ENCODE results near the gene PIH1D2. TPM values are rescaled to one million over a fixed set of nuclear protein-coding genes. Genes with fewer than 3 reads are reported as not detected.
"Not testable (repeated sequence)": the region's sequence is repeated elsewhere in the genome, so short reads cannot be mapped to it uniquely, and the experiment has no call there.

PIH1D2 gene
- total RNA-seq, 1 donor from 2014 or later: 0.62 TPM

GRCh38 chr11:112051768-112052167, 22.0 kb downstream of the PIH1D2 start:
- H3K4me1 Mint-ChIP-seq (ENCODE audit: low read depth): peaks cover 14% of the 10 kb centered on the region

GRCh38 chr11:112050721-112051120, 23.1 kb downstream of the PIH1D2 start:
- DNase-seq (ENCODE audit: low spot score): no peak
- H3K27me3 Mint-ChIP-seq (ENCODE audit: low read depth): no peaks in the 10 kb centered on the region
- TF ChIP-seq CTCF (IDR thresholded peaks at IDR 0.05): no peak
- peaks cover 14% of the 10 kb centered on the region for H3K4me1 Mint-ChIP-seq (ENCODE audit: low read depth)
- peaks cover 3% of the 10 kb centered on the region for H3K9me3 Mint-ChIP-seq (ENCODE audit: low read depth)
- no peak overlapping the region for H3K27ac Mint-ChIP-seq (ENCODE audit: unreplicated experiment)
- H3K36me3 Mint-ChIP-seq (ENCODE audit: low read depth): peaks cover 29% of the 10 kb centered on the region
- no peak overlapping the region for H3K4me3 Mint-ChIP-seq (ENCODE audit: unreplicated experiment)

More at GRCh38 chr11:112051768-112052167, 22.0 kb downstream of the PIH1D2 start:
- peaks cover 26% of the 10 kb centered on the region for H3K36me3 Mint-ChIP-seq (ENCODE audit: low read depth)
- TF ChIP-seq CTCF (IDR thresholded peaks at IDR 0.05): no peak
- DNase-seq (ENCODE audit: low spot score): no peak
- H3K9me3 Mint-ChIP-seq (ENCODE audit: low read depth): peaks cover 3% of the 10 kb centered on the region
- no peak overlapping the region for H3K27ac Mint-ChIP-seq (ENCODE audit: unreplicated experiment)
- H3K27me3 Mint-ChIP-seq (ENCODE audit: low read depth): no peaks in the 10 kb centered on the region
- H3K4me3 Mint-ChIP-seq (ENCODE audit: unreplicated experiment): no peak overlapping the region

GRCh38 chr11:112049777-112050176, 24.0 kb downstream of the PIH1D2 start:
- DNase-seq (ENCODE audit: low spot score): no peak
- H3K36me3 Mint-ChIP-seq (ENCODE audit: low read depth): peaks cover 33% of the 10 kb centered on the region

GRCh38 chr11:112048256-112048655, 25.6 kb downstream of the PIH1D2 start:
- H3K4me3 Mint-ChIP-seq (ENCODE audit: unreplicated experiment); H3K9me3 Mint-ChIP-seq (ENCODE audit: low read depth); DNase-seq (ENCODE audit: low spot score); H3K27me3 Mint-ChIP-seq (ENCODE audit: low read depth): not testable (repeated sequence)
- peak overlapping the region; percentile 97 for H3K27ac Mint-ChIP-seq (ENCODE audit: unreplicated experiment)
- H3K4me1 Mint-ChIP-seq (ENCODE audit: low read depth): peaks cover 14% of the 10 kb centered on the region
- peaks cover 30% of the 10 kb centered on the region for H3K36me3 Mint-ChIP-seq (ENCODE audit: low read depth)

More at GRCh38 chr11:112049777-112050176, 24.0 kb downstream of the PIH1D2 start:
- Mint-ChIP-seq H3K27me3 (ENCODE audit: low read depth) (no peaks in the 10 kb centered on the region), H3K4me3 (ENCODE audit: unreplicated experiment) (no peak overlapping the region), H3K9me3 (ENCODE audit: low read depth) (peaks cover 3% of the 10 kb centered on the region), H3K27ac (ENCODE audit: unreplicated experiment) (no peak overlapping the region), H3K4me1 (ENCODE audit: low read depth) (peaks cover 14% of the 10 kb centered on the region)
- no peak for TF ChIP-seq CTCF (IDR thresholded peaks at IDR 0.05)

- not testable (repeated sequence) for DNase-seq (ENCODE audit: low spot score); H3K9me3 Mint-ChIP-seq (ENCODE audit: low read depth); H3K4me3 Mint-ChIP-seq (ENCODE audit: unreplicated experiment); H3K27me3 Mint-ChIP-seq (ENCODE audit: low read depth); H3K27ac Mint-ChIP-seq (ENCODE audit: unreplicated experiment)
- H3K36me3 Mint-ChIP-seq (ENCODE audit: low read depth): peaks cover 28% of the 10 kb centered on the region
- H3K4me1 Mint-ChIP-seq (ENCODE audit: low read depth): peaks cover 17% of the 10 kb centered on the region
Measured at GRCh38 chr11:112046647-112047046, 27.2 kb downstream of the PIH1D2 start.

GRCh38 chr11:112044961-112045360, 28.9 kb downstream of the PIH1D2 start:
- Mint-ChIP-seq H3K27me3 (ENCODE audit: low read depth) (no peaks in the 10 kb centered on the region), H3K27ac (ENCODE audit: unreplicated experiment) (no peak overlapping the region), H3K4me3 (ENCODE audit: unreplicated experiment) (no peak overlapping the region), H3K36me3 (ENCODE audit: low read depth) (peaks cover 28% of the 10 kb centered on the region), H3K4me1 (ENCODE audit: low read depth) (peaks cover 17% of the 10 kb centered on the region), H3K9me3 (ENCODE audit: low read depth) (peaks cover 3% of the 10 kb centered on the region)
- TF ChIP-seq CTCF (IDR thresholded peaks at IDR 0.05): no peak
- no peak for DNase-seq (ENCODE audit: low spot score)
